DND-41 (cell line): ENCODE measurements around the gene ARHGAP15.

Experiments used
- ATAC-seq: fragments of 200-7000 bp; cut with Tn5 transposase; 3 replicates; pipeline ENCODE4 v1.9.1; 2021; ENCODE audit warnings: low read depth; ENCODE audit not compliant: insufficient read depth
- DNase-seq: peaks from one replicate; pipeline ENCODE4 v3.0.0-alpha.2; 2020
- H2AFZ ChIP-seq: 2 replicates; pipeline ENCODE4 v1.6.0; 2012; ENCODE audit warnings: low read depth, low read length
- H3K27ac ChIP-seq: 2 replicates; pipeline ENCODE4 v1.5.1; 2012; ENCODE audit warnings: low read length, inconsistent platforms
- H3K27me3 ChIP-seq: fragments of 200-600 bp; sonication (generic); 2 replicates; pipeline ENCODE4 v1.6.0; 2012; ENCODE audit warnings: low read length, mild to moderate bottlenecking, inconsistent platforms; ENCODE audit not compliant: insufficient read depth, poor library complexity
- H3K36me3 ChIP-seq: 2 replicates; pipeline ENCODE4 v1.5.1; 2012; ENCODE audit warnings: low read length, inconsistent platforms; ENCODE audit not compliant: insufficient read depth
- H3K4me1 ChIP-seq: 2 replicates; pipeline ENCODE4 v1.5.1; 2012; ENCODE audit warnings: mild to moderate bottlenecking, low read length; ENCODE audit not compliant: insufficient read depth
- H3K4me2 ChIP-seq: 2 replicates; pipeline ENCODE4 v1.6.0; 2012; ENCODE audit warnings: mild to moderate bottlenecking, moderate library complexity, low read length, inconsistent platforms; ENCODE audit not compliant: insufficient read depth
- H3K4me3 ChIP-seq, 2 experiments: fragments of 200-600 bp in 1 of 2; shearing (Covaris generic) in 1 of 2; 2 replicates each; pipeline ENCODE4 v1.5.1; 2012 to 2016; ENCODE audit warnings: inconsistent platforms in 2 of 2, low read length in 2 of 2, mild to moderate bottlenecking in 2 of 2, low read depth in 1 of 2, moderate library complexity in 1 of 2
- H3K79me2 ChIP-seq: 2 replicates; pipeline ENCODE4 v1.6.0; 2012; ENCODE audit warnings: low read length, inconsistent platforms; ENCODE audit not compliant: insufficient read depth
- H3K9ac ChIP-seq: 2 replicates; pipeline ENCODE4 v1.6.0; 2012; ENCODE audit warnings: low read depth, mild to moderate bottlenecking, inconsistent platforms, low read length, moderate library complexity
- H3K9me3 ChIP-seq: 2 replicates; pipeline ENCODE4 v1.5.1; 2012; ENCODE audit warnings: low read length, moderate library complexity, mild to moderate bottlenecking, inconsistent platforms; ENCODE audit not compliant: insufficient read depth, severe bottlenecking
- H4K20me1 ChIP-seq: 2 replicates; pipeline ENCODE4 v1.6.0; 2012; ENCODE audit warnings: low read length; ENCODE audit not compliant: insufficient read depth
- CTCF ChIP-seq: IDR thresholded peaks from 2 replicates; pipeline ENCODE4 v1.5.1; 2012; ENCODE audit warnings: borderline replicate concordance, low read length, moderate library complexity, mild to moderate bottlenecking; ENCODE audit not compliant: poor library complexity, severe bottlenecking; ENCODE audit errors: extremely low read depth
- EZH2 ChIP-seq: IDR thresholded peaks from 3 replicates; pipeline ENCODE4 v1.6.1; 2012; ENCODE audit warnings: borderline replicate concordance, low read depth, mild to moderate bottlenecking, moderate library complexity, low read length, inconsistent platforms; ENCODE audit not compliant: severe bottlenecking

The ARHGAP15 gene

GRCh38 chr2:143776526-143777297 is 647.5 kb downstream of the ARHGAP15 start:
- Histone ChIP-seq H3K79me2 (no peaks in the 10 kb centered on the region), H2AFZ (no peak overlapping the region), H3K27ac (no peak overlapping the region), H3K9ac (no peak overlapping the region), H3K9me3 (no peaks in the 10 kb centered on the region), H3K4me3 (no peak overlapping the region), H3K4me2 (no peak overlapping the region), H3K4me1 (no peaks in the 10 kb centered on the region), H4K20me1 (no peaks in the 10 kb centered on the region), H3K36me3 (no peaks in the 10 kb centered on the region), H3K27me3 (no peaks in the 10 kb centered on the region)
- no peak for DNase-seq
- no peak for ATAC-seq
- TF ChIP-seq CTCF, result no peak
- TF ChIP-seq EZH2, result no peak

- Histone ChIP-seq H3K4me2 (no peak overlapping the region), H3K4me1 (no peaks in the 10 kb centered on the region), H3K27me3 (no peaks in the 10 kb centered on the region), H2AFZ (no peak overlapping the region), H3K36me3 (no peaks in the 10 kb centered on the region), H3K4me3 (no peak overlapping the region), H3K27ac (no peak overlapping the region), H3K9ac (no peak overlapping the region), H3K9me3 (no peaks in the 10 kb centered on the region), H3K79me2 (no peaks in the 10 kb centered on the region), H4K20me1 (no peaks in the 10 kb centered on the region)
- ATAC-seq (no peak), DNase-seq (no peak)
- TF ChIP-seq CTCF (no peak), EZH2 (no peak)
Observed at GRCh38 chr2:143779021-143779420, 649.8 kb downstream of the ARHGAP15 start.

- Histone ChIP-seq H3K9ac (no peak overlapping the region), H3K4me2 (no peak overlapping the region), H3K4me1 (no peaks in the 10 kb centered on the region), H2AFZ (no peak overlapping the region), H3K27me3 (no peaks in the 10 kb centered on the region), H3K4me3 (no peak overlapping the region), H3K36me3 (no peaks in the 10 kb centered on the region), H3K27ac (no peak overlapping the region), H4K20me1 (no peaks in the 10 kb centered on the region), H3K79me2 (no peaks in the 10 kb centered on the region), H3K9me3 (no peaks in the 10 kb centered on the region)
- TF ChIP-seq CTCF (no peak), EZH2 (no peak)
- ATAC-seq (no peak), DNase-seq (no peak)
Observed at GRCh38 chr2:143786026-143786765, 657.0 kb downstream of the ARHGAP15 start.
